GM19455 (cell line): Measurements from ENCODE around the gene IL6R.
A peak's percentile ranks its signal among the peaks of the same experiment; 100 is the strongest.

Source experiments
- ATAC-seq: cut with Tn5 transposase; IDR thresholded peaks from one replicate; pipeline ENCODE4 v1.9.1; 2021; ENCODE audit not compliant: unreplicated experiment

The IL6R gene

GRCh38 chr1:154423988-154424326, 18.8 kb downstream of the IL6R start:
- ATAC-seq: no peak

GRCh38 chr1:154425172-154425571, 20.0 kb downstream of the IL6R start:
- ATAC-seq: no peak

GRCh38 chr1:154427173-154428139, 22.3 kb downstream of the IL6R start:
- no peak for ATAC-seq

GRCh38 chr1:154429118-154429517, 24.0 kb downstream of the IL6R start:
- ATAC-seq: no peak

- no peak for ATAC-seq
Measured at GRCh38 chr1:154429841-154430611, 24.9 kb downstream of the IL6R start.

GRCh38 chr1:154430903-154431302, 25.8 kb downstream of the IL6R start:
- no peak for ATAC-seq

- no peak for ATAC-seq
Measured at GRCh38 chr1:154431586-154432373, 26.6 kb downstream of the IL6R start.

- ATAC-seq: no peak
Measured at GRCh38 chr1:154433161-154433764, 28.1 kb downstream of the IL6R start.

- ATAC-seq: no peak
Measured at GRCh38 chr1:154434346-154435085, 29.4 kb downstream of the IL6R start.

GRCh38 chr1:154435599-154436200, 30.6 kb downstream of the IL6R start:
- ATAC-seq: no peak

- no peak for ATAC-seq
Measured at GRCh38 chr1:154436433-154436832, 31.3 kb downstream of the IL6R start.

GRCh38 chr1:154440036-154440804, 35.1 kb downstream of the IL6R start:
- no peak for ATAC-seq

- ATAC-seq: no peak
Measured at GRCh38 chr1:154441241-154441888, 36.2 kb downstream of the IL6R start.

GRCh38 chr1:154442006-154442740, 37.0 kb downstream of the IL6R start:
- ATAC-seq: no peak

GRCh38 chr1:154443274-154444013, 38.3 kb downstream of the IL6R start:
- ATAC-seq: no peak

- ATAC-seq: peak; percentile 81
Measured at GRCh38 chr1:154445040-154445472, 39.9 kb downstream of the IL6R start.

- ATAC-seq: no peak
Measured at GRCh38 chr1:154446292-154446691, 41.1 kb downstream of the IL6R start.
